Testis (tissue), 3 donors: Measurements from ENCODE around the gene SAMD7. TPM values are rescaled to one million over a fixed set of nuclear protein-coding genes. Genes with fewer than 3 reads are reported as not detected.

Source experiments
- DNase-seq: peaks from one replicate; pipeline ENCODE4 v3.0.0-alpha.2; 2019
- H3K27ac ChIP-seq, 2 donors: fragments of 200-600 bp; sonication (generic); one replicate each; pipeline ENCODE4 v1.5.1; 2019
- H3K27me3 ChIP-seq: fragments of 200-600 bp; sonication (generic); one replicate; pipeline ENCODE4 v1.5.1; 2019
- H3K36me3 ChIP-seq: fragments of 200-600 bp; sonication (generic); one replicate; pipeline ENCODE4 v1.5.1; 2017; ENCODE audit warnings: low read depth; ENCODE audit errors: missing control alignments
- H3K4me1 ChIP-seq: fragments of 200-600 bp; sonication (generic); one replicate; pipeline ENCODE4 v1.5.1; 2019
- H3K4me3 ChIP-seq, 2 donors: fragments of 200-600 bp; sonication (generic); one replicate each; pipeline ENCODE4 v1.5.1; 2017 to 2019
- H3K9me3 ChIP-seq: fragments of 200-600 bp; sonication (generic); one replicate; pipeline ENCODE4 v1.5.1; 2017
- CTCF ChIP-seq, 3 experiments: fragments of 450-650 bp in 2 of 3; fragments of 200-600 bp in 1 of 3; sonication (generic) in 1 of 3; IDR thresholded peaks; one replicate each; pipeline ENCODE4 v1.5.1; 2016 to 2019; ENCODE audit warnings: antibody characterized with exemption in 3 of 3, mild to moderate bottlenecking in 2 of 3, moderate library complexity in 1 of 3
- POLR2A ChIP-seq: fragments of 450-650 bp; IDR thresholded peaks from one replicate; pipeline ENCODE4 v1.6.1; 2017; ENCODE audit warnings: antibody characterized with exemption, mild to moderate bottlenecking, moderate library complexity
- WGBS, 2 donors: methylation state at CpG; one replicate each; pipeline ENCODE4 v1.1.5; 2018; 5-methylcytosine and 5-hydroxymethylcytosine counted together
- intact Hi-C: fragments of 100-400 bp; cut with DNase I; formaldehyde crosslinking; loops from one replicate; pipeline ENCODE4 v1.15.1; 2023; ENCODE audit warnings: low total_unique reads
- polyA plus RNA-seq: library from polyadenylated mRNA; stranded (reverse); fragments of 350-450 nt; fragmentation: Illumina TruSeq; extraction: RNeasy Lipid Tissue Mini Kit (QIAGEN cat#74804); gene quantifications from one replicate; pipeline ENCODE4 v1.2.3, GENCODE V29; 2014; ENCODE audit warnings: low read depth, low replicate concordance; ENCODE audit not compliant: insufficient read depth
- total RNA-seq, 2 donors: library from RNA; depleted of rRNA; stranded (reverse); fragments of >200 nt; gene quantifications; one replicate each; pipeline ENCODE4 v1.2.3, GENCODE V29; 2016

Gene SAMD7
- total and polyA plus RNA-seq, 3 donors from 2014 or later, result 0.25 to 0.68 TPM; not detected in 1

GRCh38 chr3:169965562-169966427 lies 54.4 kb downstream of the SAMD7 start:
- Histone ChIP-seq H3K27me3 (no peaks in the 10 kb centered on the region), H3K4me3 (peak overlapping the region; percentile 72 to 99), H3K36me3 (no peaks in the 10 kb centered on the region), H3K27ac (peak overlapping the region; percentile 94 to 100), H3K9me3 (no peaks in the 10 kb centered on the region), H3K4me1 (peaks cover 12% of the 10 kb centered on the region)
- DNase-seq, result peak; percentile 18
- TF ChIP-seq CTCF (IDR thresholded peaks at IDR 0.05) (no peak), POLR2A (no peak)
- WGBS, 2 donors, result 45 to 49% methylated on average over 21 of the region's 21 CpGs
- intact Hi-C loops, result no loop called here

DNA sequence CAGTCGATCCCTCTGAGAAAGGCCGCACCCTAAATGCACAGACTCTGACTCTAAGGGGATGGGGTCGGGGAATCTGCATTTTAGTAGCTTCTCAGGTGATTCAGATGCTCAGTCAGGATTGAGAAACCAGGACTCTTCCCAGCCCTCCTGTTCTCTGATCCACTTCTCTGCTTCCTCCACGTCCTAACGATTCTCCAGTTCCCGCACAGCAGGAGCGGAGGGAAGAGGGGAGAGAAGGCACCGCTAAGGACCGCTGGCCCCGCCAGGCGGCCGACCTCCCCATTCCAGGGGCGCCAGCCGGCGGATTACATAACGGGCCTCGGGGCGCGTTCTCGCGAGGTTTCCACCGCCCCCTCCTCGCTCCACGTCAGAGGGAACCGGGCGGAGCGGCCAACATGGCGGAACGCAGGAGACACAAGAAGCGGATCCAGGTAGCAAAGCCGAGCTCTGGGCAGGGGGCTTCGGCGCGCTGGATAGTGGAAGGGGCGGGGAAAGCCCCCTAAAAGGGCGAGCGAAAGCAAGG lies 55.1 kb downstream of the SAMD7 start, which contains the start of gene SEC62:
SEC62 (plus strand) TSS at position 380 of the 523 bp plus-strand sequence; CDS start at position 396, 16 bp downstream.
- Histone ChIP-seq H3K9me3 (no peaks in the 10 kb centered on the region), H3K27ac (peak within 1 kb of the TSS; percentile 94 to 100), H3K36me3 (no peaks in the 10 kb centered on the region), H3K4me1 (peaks cover 12% of the 10 kb centered on the region), H3K4me3 (peak within 1 kb of the TSS; percentile 72 to 99), H3K27me3 (no peaks in the 10 kb centered on the region)
- peak; percentile 96 for DNase-seq
- intact Hi-C loops, result no loop called here
- 0 to 1% methylated on average over 15 to 32 of the region's 37 CpGs for WGBS, 2 donors
- TF ChIP-seq CTCF (IDR thresholded peaks at IDR 0.05) (peak; percentile 18 to 51 (median 37)), POLR2A (peak; percentile 65)

- Histone ChIP-seq H3K4me1 (peaks cover 12% of the 10 kb centered on the region), H3K27me3 (no peaks in the 10 kb centered on the region), H3K9me3 (no peaks in the 10 kb centered on the region), H3K36me3 (no peaks in the 10 kb centered on the region), H3K4me3 (peak overlapping the region; percentile 72 to 99), H3K27ac (peak overlapping the region; percentile 94 to 100)
- DNase-seq, result peak; percentile 67
- intact Hi-C loops, result no loop called here
- 1 to 2% methylated on average over 32 to 44 of the region's 44 CpGs for WGBS, 2 donors
- TF ChIP-seq CTCF (IDR thresholded peaks at IDR 0.05) (no peak), POLR2A (no peak)
Observed at GRCh38 chr3:169966951-169967915, 55.9 kb downstream of the SAMD7 start.

- Histone ChIP-seq H3K4me3 (peak overlapping the region in 1 of 2 donors; percentile 99), H3K36me3 (no peaks in the 10 kb centered on the region), H3K27me3 (no peaks in the 10 kb centered on the region), H3K4me1 (peaks cover 12% of the 10 kb centered on the region), H3K27ac (peak overlapping the region in 1 of 2 donors; percentile 94), H3K9me3 (no peaks in the 10 kb centered on the region)
- 31 to 35% methylated on average over 2 of the region's 2 CpGs for WGBS, 2 donors
- no peak for TF ChIP-seq CTCF (IDR thresholded peaks at IDR 0.05)
- no peak for TF ChIP-seq POLR2A
- intact Hi-C loops, result no loop called here
- no peak for DNase-seq
Observed at GRCh38 chr3:169968224-169968885, 57.0 kb downstream of the SAMD7 start.
